ENCODE results near the gene CSNK1A1L.

The CSNK1A1L gene

DNA sequence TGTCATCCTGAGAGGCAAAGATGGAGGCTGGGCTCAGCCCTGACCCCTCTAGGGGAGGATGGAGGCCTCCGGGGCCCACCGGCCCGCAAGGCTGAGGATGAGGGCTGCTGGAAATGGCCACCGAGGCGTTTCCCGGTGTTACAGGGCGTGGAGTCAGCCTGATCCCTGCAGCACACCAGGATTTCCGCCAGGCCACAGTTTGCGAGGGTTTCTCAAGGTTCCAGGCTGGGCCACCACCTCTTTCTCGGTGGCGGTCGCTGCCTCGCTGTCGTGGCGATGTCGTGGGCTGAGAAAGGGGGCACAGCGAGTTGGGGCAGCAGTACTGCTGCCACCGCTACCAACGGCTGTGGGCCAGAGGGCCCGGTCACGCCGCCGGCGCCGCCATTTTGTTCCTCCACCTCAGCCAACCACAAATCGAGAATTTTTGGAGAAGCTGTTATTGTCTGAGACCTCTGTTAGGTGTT is at the start of gene CSNK1A1L:
Gene CSNK1A1L, minus strand, starts transcription at position 414 of the 464 bp plus-strand sequence. Its CDS starts 408 bp downstream, at position 6.
- DNase-seq = no peak

DNA sequence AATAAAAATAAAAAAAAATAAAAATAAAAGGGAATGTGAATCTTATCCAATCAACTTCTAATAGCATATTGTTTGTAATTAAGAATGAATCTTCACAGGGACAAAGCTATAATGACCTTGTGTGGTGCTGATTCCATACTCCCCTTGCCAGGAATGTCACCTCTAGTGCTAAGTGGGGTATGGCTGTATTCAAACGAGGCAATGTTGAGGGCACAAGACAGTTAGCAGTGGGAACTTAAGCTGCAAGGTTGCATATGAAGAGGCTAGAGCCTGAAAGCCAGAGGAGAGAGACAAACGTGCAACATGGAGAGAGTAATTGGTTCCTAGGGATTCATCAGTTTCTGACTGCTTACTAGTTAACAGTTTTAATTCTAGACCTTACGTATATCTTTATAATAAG is 43.9 kb upstream of the CSNK1A1L start:
- no peak for DNase-seq

DNA sequence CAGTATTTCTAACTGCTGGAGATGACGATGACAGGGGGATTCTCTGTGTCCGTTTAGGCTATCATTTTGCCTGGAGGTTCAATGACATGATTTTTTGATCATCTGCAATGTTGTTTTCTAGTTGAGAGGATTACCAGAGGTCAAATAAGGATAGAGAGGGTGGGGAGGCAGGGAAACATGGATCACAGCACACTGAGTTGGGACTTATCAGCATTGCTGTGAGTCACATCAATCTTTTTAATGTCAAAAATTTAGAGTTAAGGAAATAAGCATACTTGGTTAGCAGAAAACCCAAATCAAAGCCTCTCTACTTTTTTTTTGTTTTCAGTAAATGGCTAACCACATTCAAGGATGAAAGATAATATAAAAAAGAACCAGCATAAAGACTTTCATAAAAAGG is 43.0 kb upstream of the CSNK1A1L start:
- DNase-seq = no peak

DNA sequence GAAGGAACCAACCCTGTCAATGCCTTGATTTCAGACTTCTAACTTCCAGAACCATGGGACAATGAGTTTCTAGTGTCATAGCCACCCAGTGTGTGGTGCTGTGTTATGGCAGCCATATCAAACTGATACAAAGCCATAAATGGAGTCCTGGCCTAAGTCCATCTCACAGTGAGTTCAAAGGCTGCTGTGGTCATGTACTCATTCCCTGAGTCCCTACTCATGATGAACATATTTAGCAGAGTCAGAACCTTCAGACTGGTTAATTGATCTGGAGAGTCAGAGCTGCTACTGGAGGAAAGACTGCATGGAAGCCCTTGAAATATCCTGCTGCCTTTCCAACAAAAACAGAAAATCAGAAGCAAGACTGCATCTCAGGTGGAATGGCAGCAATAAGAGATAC is 39.2 kb upstream of the CSNK1A1L start:
- no peak for DNase-seq

DNA sequence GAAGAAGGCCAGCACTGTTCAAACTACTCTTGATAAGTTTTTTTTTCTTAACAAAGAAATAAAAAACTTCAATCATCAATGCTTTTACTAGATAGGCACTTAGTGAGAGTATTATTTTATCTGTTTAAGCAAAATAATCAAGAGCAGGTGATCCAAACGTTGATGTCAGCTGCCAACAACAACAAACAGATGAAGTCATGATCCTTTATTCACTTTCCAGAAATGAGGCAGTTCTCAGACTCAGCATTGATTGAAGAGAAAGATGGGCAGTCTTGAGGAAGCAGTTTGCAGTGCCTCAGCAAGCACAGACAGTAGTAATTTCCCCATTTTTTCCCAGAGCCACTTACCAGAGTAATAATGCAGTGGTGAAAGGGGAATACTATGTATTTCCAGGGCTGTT is 38.4 kb upstream of the CSNK1A1L start:
- DNase-seq = no peak

DNA sequence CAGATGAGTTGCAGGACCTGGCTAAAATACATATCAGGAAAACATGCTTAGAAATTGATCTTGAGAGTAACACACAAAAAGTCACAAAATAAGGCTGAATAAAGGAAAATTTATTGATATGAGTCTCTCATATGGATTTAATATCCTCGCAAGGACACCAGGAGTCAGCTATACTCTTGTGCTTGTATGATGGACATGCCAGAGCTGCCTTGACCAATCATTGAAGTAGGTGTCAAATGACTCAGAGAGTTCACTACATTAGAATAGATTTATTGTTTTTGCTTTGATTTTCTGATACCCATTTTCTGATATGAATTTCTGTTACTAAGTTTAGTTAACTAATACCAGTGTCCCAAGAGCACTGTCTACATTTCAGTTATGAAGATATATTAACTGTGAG is 37.4 kb upstream of the CSNK1A1L start:
- DNase-seq = no peak

DNA sequence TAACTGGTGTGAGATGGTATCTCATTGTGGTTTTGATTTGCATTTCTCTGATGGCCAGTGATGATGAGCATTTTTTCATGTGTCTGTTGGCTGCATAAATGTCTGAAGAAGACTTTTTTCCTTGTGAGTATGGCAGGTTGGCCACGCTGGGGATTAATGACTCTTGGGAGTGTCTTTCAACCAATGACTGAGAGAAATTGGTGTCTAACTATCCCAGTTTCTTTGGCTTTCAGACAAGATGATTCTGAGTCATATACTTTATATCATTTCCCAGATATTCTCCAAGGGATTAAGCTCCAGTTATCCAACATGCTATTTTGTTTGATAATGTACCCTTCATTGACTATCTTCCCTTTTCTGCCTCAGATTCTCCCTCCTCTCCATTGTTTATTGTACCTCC is 35.5 kb upstream of the CSNK1A1L start:
- DNase-seq = no peak

DNA sequence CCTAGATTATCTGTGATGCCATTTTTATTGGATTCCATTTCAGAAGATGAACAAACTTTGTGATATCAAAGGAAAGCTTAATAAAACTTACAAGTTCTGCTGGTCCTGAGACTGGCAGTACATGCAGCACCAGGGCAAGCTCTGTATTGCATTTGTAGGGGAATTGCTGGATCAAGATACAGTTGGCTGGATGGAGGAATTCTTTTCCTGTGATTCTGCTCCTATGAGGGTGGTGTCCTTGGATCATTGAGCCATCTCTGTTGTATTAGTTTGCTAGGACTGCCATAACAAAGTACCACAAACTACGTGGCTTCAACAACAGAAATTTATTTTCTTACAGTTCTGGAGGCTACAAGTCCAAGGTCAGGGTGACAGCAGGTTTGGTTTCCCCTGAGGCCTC is 33.9 kb upstream of the CSNK1A1L start:
- DNase-seq = no peak

DNA sequence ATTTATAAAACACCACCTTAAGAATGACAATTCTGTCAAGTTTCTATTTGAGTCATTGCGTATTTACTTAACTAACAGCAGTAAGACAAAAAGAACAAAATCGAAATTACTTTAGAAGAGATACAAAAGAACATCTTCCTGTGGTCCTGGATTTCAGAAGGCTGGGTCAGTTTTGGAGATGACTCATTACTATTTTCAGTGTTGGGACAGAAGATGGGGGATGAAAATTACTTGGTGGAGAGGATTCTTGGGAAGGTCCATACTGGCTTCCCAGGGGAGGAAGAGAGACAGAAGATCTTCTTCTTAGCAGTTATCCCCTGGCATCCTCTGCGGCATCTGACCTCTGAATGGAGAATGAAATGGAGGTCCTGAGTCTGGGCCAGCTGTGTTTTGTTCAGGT is 33.5 kb upstream of the CSNK1A1L start:
- no peak for DNase-seq

DNA sequence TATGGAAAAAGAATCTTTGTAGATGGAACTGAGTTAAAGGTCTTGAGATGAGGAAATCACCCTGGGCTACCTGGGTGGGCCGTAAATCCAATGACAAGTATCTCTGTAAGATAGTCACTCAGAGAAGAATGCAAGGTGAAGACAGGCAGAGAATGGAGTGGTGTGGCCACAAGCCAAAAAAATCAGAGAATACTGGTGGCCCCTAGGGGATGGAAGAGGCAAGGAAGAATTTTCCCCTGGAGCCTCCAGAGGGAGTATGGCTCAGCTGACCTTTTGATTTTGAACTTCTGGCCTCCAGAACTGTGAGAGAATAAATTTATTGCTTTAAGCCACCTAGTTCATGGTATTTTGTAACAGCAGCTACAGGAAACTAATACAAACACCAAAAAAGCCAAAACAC is 32.7 kb upstream of the CSNK1A1L start:
- DNase-seq = no peak

DNA sequence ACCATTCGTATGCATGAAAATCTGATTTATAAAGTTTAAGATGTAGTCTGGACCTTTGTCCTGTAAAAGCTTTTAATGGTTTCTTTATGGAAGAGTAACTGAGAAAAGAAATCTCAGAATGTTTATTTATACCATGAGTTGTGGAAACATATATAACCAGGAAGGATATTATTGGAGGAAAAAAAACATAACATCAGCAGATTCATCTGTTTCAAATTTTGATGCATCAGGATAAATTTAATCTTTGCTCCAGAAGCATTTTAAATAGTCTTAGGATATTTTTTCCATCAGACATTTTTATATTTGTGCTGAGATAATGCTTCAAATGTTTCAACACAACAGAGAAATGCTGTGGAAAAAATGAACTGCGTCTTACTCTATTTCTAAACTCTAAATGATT is 31.2 kb upstream of the CSNK1A1L start:
- no peak for DNase-seq

DNA sequence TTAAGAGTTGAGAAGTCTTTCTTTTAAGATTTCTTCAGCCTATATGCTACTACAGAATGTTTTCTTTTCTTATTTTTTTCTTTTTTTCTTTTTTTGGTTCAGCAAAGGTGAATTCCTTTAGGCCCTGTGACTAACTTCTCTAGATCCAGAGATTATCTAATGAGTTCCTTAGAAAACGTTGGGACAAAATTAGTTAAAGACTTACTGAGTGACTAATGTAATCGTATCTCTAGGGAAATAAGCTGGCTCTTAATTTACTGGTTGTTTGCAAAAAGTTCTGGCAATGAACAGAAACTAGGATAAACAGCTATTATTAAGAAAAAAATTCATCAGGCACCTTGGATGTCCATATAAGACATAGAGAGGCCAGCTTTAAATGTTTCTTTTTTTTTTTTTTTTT is 30.7 kb upstream of the CSNK1A1L start:
- DNase-seq = no peak

DNA sequence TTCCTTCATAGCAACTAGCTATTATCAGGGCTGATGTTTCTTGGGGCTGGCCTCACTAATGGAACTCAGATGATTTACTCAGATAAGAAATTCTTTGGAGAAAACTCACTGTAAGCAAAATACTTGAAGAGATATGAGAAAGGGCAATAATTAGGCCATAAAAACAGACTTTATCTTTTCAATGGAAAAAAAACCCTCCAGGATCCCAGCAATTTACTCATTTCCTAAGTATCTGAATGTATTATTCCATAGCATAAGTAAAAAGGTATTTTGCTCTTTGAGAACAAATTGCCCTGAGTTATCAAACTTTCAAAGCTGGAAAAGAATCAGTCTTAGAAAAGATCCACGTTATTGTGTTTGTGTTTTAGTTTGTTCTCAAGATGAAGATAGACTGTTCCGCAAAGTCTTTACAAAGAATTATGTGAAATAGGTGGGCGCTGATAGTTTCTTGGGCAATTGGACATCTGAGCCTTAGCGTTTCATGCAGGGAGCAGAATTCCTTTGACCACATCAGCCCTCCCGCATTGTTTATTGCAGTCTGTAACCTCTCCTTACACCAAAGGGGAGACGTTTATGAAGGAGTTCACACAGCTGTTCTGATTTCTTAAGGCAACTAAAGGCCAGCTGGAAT is 29.1 kb upstream of the CSNK1A1L start:
- DNase-seq = no peak

DNA sequence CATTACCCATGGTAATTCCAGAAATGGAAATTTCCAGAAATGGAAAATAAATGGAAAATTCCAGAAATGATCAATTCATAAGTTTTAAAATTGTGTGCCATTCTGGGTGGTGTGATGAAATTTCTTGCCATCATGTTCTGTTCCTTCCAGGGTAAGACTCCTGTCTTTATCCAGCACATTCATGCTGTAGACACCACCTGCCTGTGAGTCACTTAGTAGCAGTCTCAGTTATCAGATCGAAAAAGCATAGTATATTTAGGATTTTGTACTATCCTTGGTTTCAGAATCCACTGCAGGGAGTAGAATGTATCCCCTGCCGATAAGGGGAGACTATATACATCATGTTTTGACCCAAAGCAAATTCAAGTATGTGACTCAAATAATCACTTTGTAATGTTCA is 26.7 kb upstream of the CSNK1A1L start:
- DNase-seq = no peak

DNA sequence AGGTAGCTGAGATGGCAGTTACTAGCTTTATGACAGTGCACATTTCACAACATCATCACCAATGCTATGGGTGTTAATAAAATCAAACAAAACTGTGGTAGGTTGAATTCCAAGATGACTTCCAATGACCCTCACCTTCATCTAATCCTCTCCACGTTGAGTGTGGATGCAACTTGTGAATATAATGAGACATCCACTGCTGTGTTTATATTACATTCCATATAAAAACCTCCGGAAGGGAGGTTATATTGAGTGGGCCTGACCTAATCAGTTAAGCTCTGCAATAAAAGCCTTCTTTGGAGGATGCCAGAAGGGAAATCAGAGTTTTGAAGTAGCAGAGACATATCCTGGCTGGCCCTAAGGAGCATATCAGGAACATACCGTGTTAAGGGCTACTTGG is 25.6 kb upstream of the CSNK1A1L start:
- DNase-seq = no peak

DNA sequence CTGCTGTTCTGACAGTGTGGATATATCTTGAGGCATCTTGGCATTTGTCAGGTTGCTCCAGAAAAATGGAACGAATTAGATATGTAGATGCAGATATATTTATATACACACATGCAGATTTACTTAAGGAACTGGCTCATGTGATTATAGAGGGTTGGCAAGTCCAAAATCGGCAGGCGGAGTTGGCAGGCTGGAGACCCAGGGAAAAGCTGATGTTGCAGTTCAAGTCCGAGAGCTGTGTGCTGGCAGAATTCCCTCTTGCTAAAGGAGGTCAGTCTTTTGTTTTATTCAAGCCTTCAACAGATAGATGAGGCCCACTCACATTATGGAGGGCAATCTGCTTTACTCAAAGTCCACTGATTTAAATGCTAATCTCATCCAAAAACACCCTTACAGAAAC is 24.4 kb upstream of the CSNK1A1L start:
- no peak for DNase-seq

DNA sequence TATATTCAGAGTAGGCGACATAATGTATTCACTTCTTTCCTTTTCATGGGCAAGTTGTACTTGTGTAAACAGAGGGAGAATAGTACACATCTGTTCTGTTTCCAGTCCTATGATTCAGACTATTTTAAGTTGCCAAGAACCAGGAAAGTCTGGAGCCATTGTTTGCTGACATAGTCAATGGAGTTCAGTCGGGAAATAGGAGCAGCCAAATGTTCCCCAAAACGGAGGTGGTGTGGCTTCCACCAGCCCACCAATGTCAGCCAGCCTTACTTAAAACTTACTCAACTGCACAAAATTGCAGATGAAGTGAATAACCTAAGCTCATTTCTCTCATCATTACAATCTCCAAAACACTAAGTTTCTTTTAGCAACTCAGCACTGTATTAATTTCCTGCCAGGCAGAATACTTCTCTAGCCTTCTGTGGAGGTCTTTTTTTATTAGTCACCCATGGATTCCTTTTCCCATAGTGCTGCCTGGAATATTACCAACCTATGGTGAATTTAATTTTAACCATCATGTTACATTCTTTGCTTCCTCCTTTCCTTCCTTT is 22.3 kb upstream of the CSNK1A1L start:
- no peak for DNase-seq

DNA sequence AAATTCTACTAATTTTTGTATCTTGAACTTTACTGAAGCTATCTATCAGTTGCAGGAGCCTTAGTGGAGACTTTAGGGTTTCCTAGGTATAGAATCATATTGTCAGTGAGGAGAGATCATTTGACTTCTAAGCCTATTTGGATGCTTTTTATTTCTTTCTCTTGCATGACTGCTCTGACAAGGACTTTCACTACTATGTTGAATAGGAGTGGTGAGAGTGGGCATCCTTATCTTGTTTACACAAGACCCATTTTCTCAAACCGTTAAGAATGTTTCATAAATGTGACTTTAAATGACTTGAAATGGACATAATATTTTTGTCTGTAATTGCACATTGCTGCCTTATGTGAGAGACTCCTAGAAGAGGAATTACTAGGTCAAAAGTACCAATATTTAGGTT is 17.9 kb upstream of the CSNK1A1L start:
- no peak for DNase-seq

DNA sequence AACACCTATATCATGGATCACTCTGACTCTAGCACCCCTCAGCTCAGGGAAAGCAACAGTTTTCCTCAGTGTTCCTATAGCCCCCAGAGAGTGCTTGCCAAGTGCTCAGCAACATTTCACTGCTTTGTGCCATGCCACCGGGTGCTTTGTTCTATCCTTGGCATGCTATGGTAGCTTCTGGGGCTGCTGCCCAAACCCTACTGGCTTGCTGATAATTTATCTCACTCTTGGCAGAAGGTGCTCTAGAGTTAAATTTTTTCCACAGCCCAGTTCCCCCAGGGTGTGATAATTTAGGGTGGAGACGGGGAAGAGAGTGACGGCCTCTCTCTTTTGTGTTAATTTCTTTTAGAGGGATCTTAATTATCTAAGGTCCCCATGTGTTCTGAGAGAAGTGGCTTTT is 12.6 kb upstream of the CSNK1A1L start:
- DNase-seq = no peak

DNA sequence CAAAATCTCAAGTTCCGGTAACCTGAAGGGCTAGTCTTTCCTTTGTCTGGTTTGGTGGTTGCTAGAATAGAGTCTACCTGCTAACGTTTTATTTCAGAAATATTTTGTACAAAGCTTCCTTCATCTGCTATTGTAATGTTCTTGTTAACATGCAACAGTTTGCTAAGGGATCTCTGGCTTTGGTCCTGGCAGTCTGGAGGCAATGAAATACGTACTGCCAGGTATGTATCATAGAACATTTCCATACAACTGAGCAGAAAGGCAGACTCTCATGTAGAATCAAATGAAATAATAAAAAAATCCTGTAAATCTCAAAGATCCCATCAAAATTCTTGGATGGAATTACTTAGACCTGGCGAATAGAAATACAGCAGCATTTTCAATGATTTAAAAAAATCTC is 8.8 kb upstream of the CSNK1A1L start:
- DNase-seq = no peak

DNA sequence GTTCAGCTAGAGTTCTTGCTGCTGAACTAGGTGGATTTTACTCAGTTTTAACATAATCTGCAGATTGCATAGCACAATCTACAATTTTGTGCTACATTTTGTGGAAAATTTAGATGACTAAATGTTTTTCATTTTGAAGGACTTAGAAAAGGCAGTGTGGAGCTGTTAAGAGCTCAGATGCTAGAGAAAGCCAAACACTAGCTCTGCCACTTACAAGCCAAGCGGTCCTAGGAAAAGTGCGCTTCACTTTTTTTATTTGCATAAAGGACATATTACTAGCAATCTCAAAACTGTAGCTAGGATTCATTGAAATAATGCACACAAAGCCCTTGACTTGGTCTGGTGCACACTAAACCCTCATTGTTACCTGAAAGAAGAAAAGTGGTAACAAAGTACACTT is 8.1 kb upstream of the CSNK1A1L start:
- no peak for DNase-seq

DNA sequence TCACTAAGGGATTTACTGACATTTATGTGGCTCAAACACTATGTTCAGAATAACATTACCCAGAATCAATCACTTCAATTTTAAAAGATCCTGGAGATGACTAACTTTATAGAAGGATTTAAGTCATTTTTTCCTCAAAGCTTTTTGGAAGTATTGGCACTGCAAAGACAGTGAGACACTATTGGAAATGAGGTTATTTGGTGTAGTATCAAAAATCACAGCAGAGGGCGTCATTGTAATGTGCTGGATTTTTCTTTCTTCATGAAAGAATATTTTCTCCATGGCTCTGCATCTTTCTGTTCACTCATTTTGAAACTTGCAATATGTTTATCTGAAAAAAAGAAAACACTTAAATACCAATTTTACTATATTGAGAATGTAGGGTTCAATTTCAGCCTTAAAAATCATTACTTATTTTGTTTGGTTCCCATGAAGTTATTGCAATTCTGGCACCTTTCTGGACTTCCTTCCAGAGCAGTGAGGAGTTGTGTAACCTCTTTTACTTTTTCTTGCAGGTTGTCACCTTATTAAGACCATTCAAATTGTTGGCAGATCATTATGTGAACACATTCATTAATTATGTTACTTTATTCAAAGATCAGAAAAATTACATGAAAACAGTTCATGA is 3.7 kb upstream of the CSNK1A1L start:
- DNase-seq = no peak

DNA sequence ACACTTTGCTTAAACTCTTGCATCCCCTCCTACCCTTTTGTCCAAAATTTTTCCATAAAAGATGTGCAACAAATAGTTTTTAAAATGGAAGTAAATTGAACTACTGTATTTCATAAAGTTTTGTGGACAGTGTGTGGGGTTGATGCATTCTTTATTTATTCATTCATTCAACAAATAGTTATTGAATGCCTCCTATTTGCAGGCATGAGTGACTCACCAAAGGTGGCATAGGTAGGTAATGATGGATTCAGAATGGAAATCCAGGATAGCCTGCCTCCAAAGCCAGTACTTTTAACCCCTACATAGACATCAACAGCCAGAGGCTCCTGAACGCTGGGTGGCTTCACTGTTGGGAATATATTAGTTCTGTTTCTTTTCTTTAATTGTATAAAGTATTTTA is 2.4 kb upstream of the CSNK1A1L start:
- DNase-seq = no peak

DNA sequence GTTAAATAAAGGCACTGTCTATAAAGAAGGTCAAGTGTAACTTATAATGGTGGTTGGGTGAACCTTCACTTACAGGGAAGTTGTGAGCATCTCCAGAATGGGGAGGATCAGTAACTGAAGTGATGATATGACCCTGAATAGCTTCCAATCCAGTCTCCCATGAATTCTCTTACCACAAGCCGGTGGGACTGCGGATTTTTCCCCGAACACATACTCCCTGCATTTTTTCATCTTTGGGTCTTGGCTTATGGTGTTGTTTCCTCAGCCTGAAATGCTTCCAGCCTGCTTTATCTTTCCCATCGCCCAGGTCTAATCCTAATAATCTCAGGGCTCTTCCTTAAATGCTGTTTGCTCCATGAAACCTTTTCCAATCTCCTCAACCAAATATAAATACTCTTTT is 2.0 kb upstream of the CSNK1A1L start:
- DNase-seq = no peak

DNA sequence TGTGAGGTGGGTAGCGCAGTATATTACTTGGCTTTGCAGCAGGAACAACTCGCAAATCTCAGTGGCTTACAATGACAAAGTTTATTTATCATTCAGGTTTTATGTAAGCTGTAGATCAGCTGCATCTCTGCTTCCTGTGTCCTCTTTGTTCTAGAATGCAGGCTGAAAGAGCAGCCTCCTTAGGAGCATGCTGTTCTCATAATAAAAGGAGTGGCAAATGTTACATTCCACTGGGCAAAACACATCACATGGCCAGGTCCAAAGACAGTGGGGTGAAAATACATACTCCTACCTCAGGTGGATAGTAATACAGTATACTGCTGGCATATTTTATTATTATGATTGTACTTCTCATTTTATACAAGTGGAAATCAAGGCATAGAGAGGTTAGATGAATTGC is 1.2 kb upstream of the CSNK1A1L start:
- DNase-seq = no peak

Measured in NCI-H2029 (cell line).